H1 (cell line): ENCODE results near the gene ISLR2. TPM values are rescaled to one million over a fixed set of nuclear protein-coding genes. Genes with fewer than 3 reads are reported as not detected.

Experiments
- CTCF ChIA-PET: fragments of 300-600 bp; sonication (Branson Sonifier 250); formaldehyde crosslinking; loops from one replicate; lab custom pipeline; 2021; ENCODE audit not compliant: partially characterized antibody; lab: Charles Lee
- POLR2A ChIA-PET: fragments of 300-600 bp; sonication (Branson Sonifier 250); formaldehyde crosslinking; loops from one replicate; lab custom pipeline; 2021; ENCODE audit warnings: inconsistent platforms; ENCODE audit not compliant: partially characterized antibody; lab: Charles Lee
- DNase-seq, 2 experiments: peaks; one replicate each; pipeline versions ENCODE4 v3.0.0 to v3.0.0-alpha.2; 2010 to 2022; ENCODE audit warnings: low spot score in 2 of 2, low read depth in 1 of 2, mixed read lengths in 1 of 2
- FAIRE-seq: peaks from 2 replicates; lab custom pipeline; 2011; peaks lifted over from hg19 to GRCh38; lab: Jason Lieb, UNC
- H2AFZ ChIP-seq: 2 replicates; pipeline ENCODE4 v1.8.1; 2012; ENCODE audit warnings: low read length, inconsistent platforms
- H2AK5ac ChIP-seq: 2 replicates; pipeline ENCODE4 v1.6.1; 2013; ENCODE audit warnings: low read depth, low read length
- H2BK120ac ChIP-seq: replicated peaks from 2 replicates; pipeline ENCODE3; 2013; ENCODE audit warnings: low read depth, low read length, inconsistent platforms
- H2BK12ac ChIP-seq: 2 replicates; pipeline ENCODE4 v1.6.1; 2013; ENCODE audit warnings: low read depth, low read length
- H2BK15ac ChIP-seq: 2 replicates; pipeline ENCODE4 v1.6.1; 2013; ENCODE audit warnings: low read length
- H2BK20ac ChIP-seq: 2 replicates; pipeline ENCODE4 v1.6.1; 2013; ENCODE audit warnings: low read length
- H2BK5ac ChIP-seq: 2 replicates; pipeline ENCODE4 v1.6.1; 2013; ENCODE audit warnings: low read depth, low read length
- H3K14ac ChIP-seq: 2 replicates; pipeline ENCODE4 v1.6.1; 2013; ENCODE audit warnings: inconsistent platforms; ENCODE audit not compliant: insufficient read length
- H3K18ac ChIP-seq: 2 replicates; pipeline ENCODE4 v1.6.1; 2013; ENCODE audit warnings: low read length; ENCODE audit errors: extremely low read depth
- H3K23ac ChIP-seq: 2 replicates; pipeline ENCODE4 v1.6.1; 2013; ENCODE audit warnings: inconsistent platforms; ENCODE audit not compliant: insufficient read length
- H3K23me2 ChIP-seq: 2 replicates; pipeline ENCODE4 v1.6.1; 2013; ENCODE audit warnings: low read depth, low read length
- H3K27ac ChIP-seq: 2 replicates; pipeline ENCODE4 v1.6.1; 2011; ENCODE audit warnings: low read depth, low read length, inconsistent platforms
- H3K27me3 ChIP-seq, 4 experiments: replicated peaks in 1 of 4; 1 replicate in 1 of 4; 2 replicates in 3 of 4; pipeline versions ENCODE4 v1.6.1 to v1.8.1; 2011 to 2013; ENCODE audit warnings: low read length in 3 of 4, mild to moderate bottlenecking in 3 of 4, inconsistent platforms in 2 of 4, mixed read lengths in 2 of 4, moderate library complexity in 1 of 4; ENCODE audit not compliant: control insufficient read depth in 3 of 4, insufficient read depth in 3 of 4; ENCODE audit errors: extremely low read depth in 1 of 4
- H3K36me3 ChIP-seq, 4 experiments: 2 replicates each; pipeline versions ENCODE4 v1.6.1 to v1.8.1; 2011 to 2013; ENCODE audit warnings: mild to moderate bottlenecking in 4 of 4, low read length in 3 of 4, moderate library complexity in 2 of 4, control low read depth in 1 of 4, inconsistent platforms in 1 of 4; ENCODE audit not compliant: insufficient read depth in 4 of 4, control insufficient read depth in 2 of 4
- H3K4ac ChIP-seq: replicated peaks from 2 replicates; pipeline ENCODE3; 2013; ENCODE audit warnings: low read length, low read depth, mixed read lengths, inconsistent platforms; ENCODE audit not compliant: insufficient read length
- H3K4me1 ChIP-seq, 4 experiments: replicated peaks in 1 of 4; 1 replicate in 1 of 4; 2 replicates in 3 of 4; pipeline versions ENCODE4 v1.6.1 to v1.8.1; 2011 to 2013; ENCODE audit warnings: low read length in 3 of 4, inconsistent platforms in 2 of 4, mixed read lengths in 1 of 4; ENCODE audit not compliant: insufficient read depth in 4 of 4, control insufficient read depth in 3 of 4
- H3K4me2 ChIP-seq, 2 experiments: 2 replicates each; pipeline versions ENCODE4 v1.6.1 to v1.8.1; 2011 to 2013; ENCODE audit warnings: low read depth in 2 of 2, low read length in 2 of 2, control low read depth in 1 of 2, inconsistent platforms in 1 of 2, mild to moderate bottlenecking in 1 of 2; ENCODE audit not compliant: insufficient read depth in 1 of 2
- H3K4me3 ChIP-seq, 4 experiments: fragments of 200-600, 300-600 bp in 1 of 4; sonication (generic), shearing (Covaris generic), sonication (Bioruptor Twin) in 1 of 4; 2 replicates each; pipeline versions ENCODE4 v1.5.1 to v1.8.1; 2011 to 2016; ENCODE audit warnings: low read length in 4 of 4, low read depth in 3 of 4, control low read depth in 2 of 4, inconsistent platforms in 2 of 4, mild to moderate bottlenecking in 2 of 4, mixed read lengths in 1 of 4, moderate library complexity in 1 of 4; ENCODE audit not compliant: insufficient read depth in 2 of 4; ENCODE audit errors: extremely low read depth in 1 of 4
- H3K56ac ChIP-seq: replicated peaks from 2 replicates; pipeline ENCODE3; 2013; ENCODE audit warnings: low read depth, mild to moderate bottlenecking, mixed read lengths, low read length, inconsistent platforms; ENCODE audit not compliant: insufficient read length
- H3K79me1 ChIP-seq: 2 replicates; pipeline ENCODE4 v1.6.1; 2013; ENCODE audit warnings: low read depth, low read length, control low read depth
- H3K79me2 ChIP-seq, 2 experiments: 2 replicates each; pipeline versions ENCODE4 v1.6.1 to v1.8.1; 2012 to 2013; ENCODE audit warnings: low read length in 2 of 2, mild to moderate bottlenecking in 2 of 2, inconsistent platforms in 1 of 2; ENCODE audit not compliant: insufficient read depth in 2 of 2, control insufficient read depth in 1 of 2
- H3K9ac ChIP-seq, 4 experiments: replicated peaks in 1 of 4; 1 replicate in 1 of 4; 2 replicates in 3 of 4; pipeline versions ENCODE4 v1.6.1 to v1.8.1; 2011 to 2013; ENCODE audit warnings: low read depth in 3 of 4, low read length in 3 of 4, control low read depth in 2 of 4, mild to moderate bottlenecking in 2 of 4, moderate library complexity in 2 of 4, inconsistent platforms in 1 of 4; ENCODE audit errors: extremely low read depth in 1 of 4
- H3K9me3 ChIP-seq, 2 experiments: 2 replicates each; pipeline versions ENCODE4 v1.6.1 to v1.8.1; 2012 to 2013; ENCODE audit warnings: mild to moderate bottlenecking in 2 of 2, moderate library complexity in 2 of 2, control low read depth in 1 of 2, inconsistent platforms in 1 of 2, low read depth in 1 of 2, low read length in 1 of 2, mixed read lengths in 1 of 2; ENCODE audit not compliant: insufficient read depth in 2 of 2
- H4K20me1 ChIP-seq, 2 experiments: replicated peaks in 1 of 2; 2 replicates each; pipeline versions ENCODE3 to v1.8.1; 2011 to 2013; ENCODE audit warnings: inconsistent platforms in 2 of 2, low read length in 2 of 2, mild to moderate bottlenecking in 1 of 2; ENCODE audit not compliant: insufficient read depth in 2 of 2, control insufficient read depth in 1 of 2
- H4K5ac ChIP-seq: 2 replicates; pipeline ENCODE4 v1.6.1; 2013; ENCODE audit warnings: low read length, low read depth, mixed read lengths, inconsistent platforms; ENCODE audit not compliant: insufficient read length
- H4K8ac ChIP-seq: 2 replicates; pipeline ENCODE4 v1.8.0; 2013; ENCODE audit warnings: mild to moderate bottlenecking, moderate library complexity, low read length, inconsistent platforms; ENCODE audit not compliant: insufficient read depth; ENCODE audit errors: extremely low read depth
- H4K91ac ChIP-seq: replicated peaks from 2 replicates; pipeline ENCODE3; 2013; ENCODE audit warnings: low read length, mixed read lengths, inconsistent platforms; ENCODE audit not compliant: insufficient read length
- ASH2L ChIP-seq: fragments of 200-600, 300-600 bp; sonication (generic); IDR thresholded peaks from one replicate; pipeline ENCODE4 v1.7.1; 2017; ENCODE audit warnings: low read length
- CBX8 ChIP-seq: fragments of 300-800, 300-1000 bp; sonication (generic); IDR thresholded peaks from 2 replicates; pipeline ENCODE4 v1.7.1; 2016; ENCODE audit warnings: low read depth, low read length, borderline replicate concordance
- EZH2 ChIP-seq: fragments of 200-600 bp; sonication (generic); IDR thresholded peaks from 2 replicates; pipeline ENCODE4 v1.7.1; 2012; ENCODE audit warnings: low read depth, mild to moderate bottlenecking, moderate library complexity, low read length, inconsistent platforms; ENCODE audit not compliant: severe bottlenecking
- HDAC6 ChIP-seq: IDR thresholded peaks from one replicate; pipeline ENCODE4 v1.7.1; 2012; ENCODE audit warnings: low read depth, mild to moderate bottlenecking, inconsistent platforms, low read length, moderate library complexity
- KDM5A ChIP-seq: fragments of 200-600 bp; IDR thresholded peaks from 2 replicates; pipeline ENCODE4 v1.7.1; 2012; ENCODE audit warnings: mild to moderate bottlenecking, low read length, inconsistent platforms, mixed read lengths
- MAX ChIP-seq: IDR thresholded peaks from 2 replicates; pipeline ENCODE4 v1.6.1; 2012; ENCODE audit warnings: inconsistent platforms
- NANOG ChIP-seq: IDR thresholded peaks from 2 replicates; pipeline ENCODE4 v1.6.1; 2011; ENCODE audit warnings: low read length, low read depth, mild to moderate bottlenecking, inconsistent platforms; ENCODE audit not compliant: insufficient read depth, poor library complexity, severe bottlenecking
- NRF1 ChIP-seq: IDR thresholded peaks from 2 replicates; pipeline ENCODE4 v1.6.1; 2011; ENCODE audit warnings: mild to moderate bottlenecking, low read depth, low read length, improper control_type of control experiment
- POLR2A ChIP-seq, 2 experiments: IDR thresholded peaks; 1 replicate in 1 of 2; 2 replicates in 1 of 2; pipeline ENCODE4 v1.6.1; 2011; ENCODE audit warnings: low read depth in 2 of 2, low read length in 2 of 2, mild to moderate bottlenecking in 2 of 2; ENCODE audit errors: control extremely low read depth in 1 of 2
- POU5F1 ChIP-seq: IDR thresholded peaks from 2 replicates; pipeline ENCODE4 v1.6.1; 2011; ENCODE audit warnings: low read depth, mild to moderate bottlenecking, low read length, moderate library complexity
- RNF2 ChIP-seq: fragments of 200-900, 300-1000 bp; sonication (generic); IDR thresholded peaks from 2 replicates; pipeline ENCODE4 v1.7.1; 2016; ENCODE audit warnings: borderline replicate concordance, low read depth, mild to moderate bottlenecking, antibody characterized with exemption, low read length; ENCODE audit not compliant: poor library complexity, severe bottlenecking; ENCODE audit errors: missing control alignments
- RXRA ChIP-seq: IDR thresholded peaks from 2 replicates; pipeline ENCODE4 v1.6.1; 2011; ENCODE audit warnings: low read depth, mild to moderate bottlenecking, low read length, moderate library complexity; ENCODE audit not compliant: insufficient read depth
- SP2 ChIP-seq: IDR thresholded peaks from 2 replicates; pipeline ENCODE4 v1.6.1; 2012; ENCODE audit warnings: mild to moderate bottlenecking, low read length, inconsistent platforms
- TCF12 ChIP-seq: IDR thresholded peaks from 2 replicates; pipeline ENCODE4 v1.6.1; 2011; ENCODE audit warnings: low read depth, mild to moderate bottlenecking, low read length
- TEAD4 ChIP-seq: IDR thresholded peaks from 2 replicates; pipeline ENCODE4 v1.6.1; 2012; ENCODE audit warnings: low read depth, low read length, inconsistent platforms, mixed read lengths
- WGBS, 2 experiments: shearing (Covaris generic) in 1 of 2; methylation state at CpG; one replicate each; pipeline versions ENCODE4 v1.1.6 to v1.1.7; 2013 to 2015; ENCODE audit warnings: low lambda C conversion rate in 2 of 2, mixed read lengths in 2 of 2, inconsistent platforms in 1 of 2, low coverage in 1 of 2, missing lambda C conversion rate in 1 of 2; ENCODE audit not compliant: insufficient replicate concordance in 2 of 2, insufficient coverage in 1 of 2, insufficient read length in 1 of 2; ENCODE audit errors: extremely low coverage in 1 of 2, missing lambda C conversion rate in 1 of 2; 5-methylcytosine and 5-hydroxymethylcytosine counted together
- polyA plus RNA-seq, 7 experiments: library from polyadenylated mRNA; depleted of rRNA in 3 of 7; stranded (reverse) in 5 of 7; unstranded in 2 of 7; fragments of >200 nt in 5 of 7; fragments of 200-250 nt in 2 of 7; gene quantifications; 1 replicate in 5 of 7; 2 replicates in 1 of 7; 4 replicates in 1 of 7; pipeline versions ENCODE4 v1.2.1 to v1.2.3, GENCODE V29; 2011 to 2013; ENCODE audit warnings: missing spikeins in 2 of 7, mixed read lengths in 2 of 7
- total RNA-seq: library from RNA; stranded (reverse); fragmentation: NEBNext Ultra II Directional; extraction: Animal tissue kit (Norgen Biotek cat#: 25700); gene quantifications from 2 replicates; pipeline ENCODE4 v1.2.1, GENCODE V29; 2021

ISLR2 gene
- total and polyA plus RNA-seq, 2 of the 8 experiments (the other 6 are each of a cell fraction or from before 2014, with no cell fraction given), result 0.47 to 0.58 TPM

- FAIRE-seq, result no peak
- no peak overlapping the region for H2BK15ac ChIP-seq
- H3K27me3 ChIP-seq, result no peaks in the 10 kb centered on the region
- H3K4ac ChIP-seq, result no peak overlapping the region
- ChIA-PET CTCF (interaction anchor here (0.6 to 1.5 kb wide), 3 partner anchors 14 to 35 kb away, joined by 3 to 5 read pairs (median 4); no protein-coding TSS in a partner anchor), POLR2A (no interaction called here)
- H3K79me1 ChIP-seq, result no peaks in the 10 kb centered on the region
- H3K79me2 ChIP-seq, result no peaks in the 10 kb centered on the region
- no peak overlapping the region for H4K5ac ChIP-seq
- H2BK5ac ChIP-seq, result no peak overlapping the region
- H3K23ac ChIP-seq, result no peak overlapping the region
- H3K14ac ChIP-seq, result no peak overlapping the region
- H4K8ac ChIP-seq, result no peak overlapping the region
- H3K9ac ChIP-seq, result no peak overlapping the region
- H3K23me2 ChIP-seq, result no peaks in the 10 kb centered on the region
- no peak for DNase-seq
- no peak overlapping the region for H3K18ac ChIP-seq
- no peak overlapping the region for H3K4me3 ChIP-seq
- H2AK5ac ChIP-seq, result no peak overlapping the region
- H4K91ac ChIP-seq, result no peak overlapping the region
- H2BK120ac ChIP-seq, result no peak overlapping the region
- no peak overlapping the region for H3K56ac ChIP-seq
- no peaks in the 10 kb centered on the region for H3K36me3 ChIP-seq
- no peak overlapping the region for H3K27ac ChIP-seq
- H2AFZ ChIP-seq, result no peak overlapping the region
- H3K4me2 ChIP-seq, result no peak overlapping the region
- no peak overlapping the region for H2BK20ac ChIP-seq
- 97% methylated on average over 7 of the region's 7 CpGs; no CpG with 5 or more reads in 1 of the 2 experiments for WGBS, 2 experiments
- no peaks in the 10 kb centered on the region for H3K9me3 ChIP-seq
- no peaks in the 10 kb centered on the region for H3K4me1 ChIP-seq
- no peak overlapping the region for H2BK12ac ChIP-seq
- no peaks in the 10 kb centered on the region for H4K20me1 ChIP-seq
- TF ChIP-seq RXRA, result no peak
- TF ChIP-seq HDAC6, result no peak
- TF ChIP-seq TEAD4, result no peak
- no peak for TF ChIP-seq SP2
- no peak for TF ChIP-seq NANOG
- no peak for TF ChIP-seq POLR2A (IDR thresholded peaks at IDR 0.05; ENCODE audit: control extremely low read depth in 1 of 2, low read depth in 2 of 2, low read length in 2 of 2)
- no peak for TF ChIP-seq NRF1
- no peak for TF ChIP-seq MAX
- no peak for TF ChIP-seq EZH2
- TF ChIP-seq ASH2L, result no peak
- no peak for TF ChIP-seq KDM5A
- TF ChIP-seq TCF12, result no peak
- TF ChIP-seq CBX8, result no peak
- no peak for TF ChIP-seq RNF2
- TF ChIP-seq POU5F1, result no peak
These were observed 20.7 kb upstream of the ISLR2 start for GRCh38 chr15:74109713-74110112.
